NCI-H2029 (cell line): ENCODE measurements around the gene ANKRD40.
"Not testable (repeated sequence)": the region's sequence is repeated elsewhere in the genome, so short reads cannot be mapped to it uniquely, and the experiment has no call there.

Experiments used
- DNase-seq: peaks from one replicate; lab custom pipeline; 2025; lab: John Stamatoyannopoulos, UW

The ANKRD40 gene

DNA sequence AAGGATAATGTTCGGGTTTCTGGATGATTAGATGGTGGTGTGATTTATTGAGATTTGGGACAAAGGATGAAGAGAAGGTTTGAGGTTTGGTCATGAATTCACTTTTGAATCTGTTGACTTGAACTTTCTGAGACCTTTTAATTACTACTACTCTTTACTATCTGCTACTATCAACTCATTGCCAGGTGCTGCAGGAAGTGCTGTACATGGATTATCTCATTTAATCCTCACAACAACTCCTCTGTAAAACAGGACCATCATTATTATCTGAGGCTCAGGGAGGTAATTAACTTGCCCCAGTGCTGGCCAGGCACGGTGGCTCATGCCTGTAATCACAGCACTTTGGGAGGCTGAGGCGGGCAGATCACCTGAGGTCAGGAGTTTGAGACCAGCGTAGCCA lies 2.9 kb upstream of the ANKRD40 start:
- no peak for DNase-seq

DNA sequence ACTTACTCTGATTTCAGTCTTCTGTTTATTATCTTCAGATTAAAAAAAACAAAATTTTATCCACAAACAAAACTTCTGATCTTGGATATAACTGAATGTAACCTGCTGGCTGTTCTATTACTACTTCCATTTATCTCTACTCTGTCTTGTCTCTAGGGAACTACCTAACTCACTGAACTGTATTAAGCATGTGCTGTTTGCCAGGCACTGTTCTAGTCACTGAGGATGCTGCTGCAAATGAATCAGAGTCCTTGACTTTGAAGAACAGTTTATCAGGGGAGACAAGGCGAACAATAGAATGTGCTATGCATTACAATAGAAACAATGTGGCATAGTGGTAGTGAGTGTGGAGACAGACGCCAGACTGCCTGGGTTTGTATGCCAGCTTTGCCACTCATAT lies 2.3 kb upstream of the ANKRD40 start:
- no peak for DNase-seq

DNA sequence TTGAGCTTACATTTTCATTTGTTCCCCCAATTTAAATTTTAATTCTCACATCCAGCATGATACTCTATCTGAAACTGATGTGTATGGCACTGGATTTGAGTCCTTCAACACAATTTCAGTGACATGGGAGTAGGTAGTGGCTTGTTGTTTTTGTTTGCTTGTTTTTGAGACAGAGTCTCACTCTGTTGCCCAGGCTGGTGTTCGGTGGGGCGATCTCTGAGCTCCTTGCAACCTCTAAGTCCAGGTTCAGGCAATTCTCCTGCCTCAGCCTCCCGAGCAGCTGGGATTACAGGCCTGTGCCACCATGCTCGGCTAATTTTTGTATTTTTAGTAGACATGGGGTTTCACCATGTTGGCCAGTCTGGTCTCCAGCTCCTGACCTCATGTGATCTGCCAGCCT lies 1.3 kb upstream of the ANKRD40 start:
- DNase-seq: not testable (repeated sequence)

DNA sequence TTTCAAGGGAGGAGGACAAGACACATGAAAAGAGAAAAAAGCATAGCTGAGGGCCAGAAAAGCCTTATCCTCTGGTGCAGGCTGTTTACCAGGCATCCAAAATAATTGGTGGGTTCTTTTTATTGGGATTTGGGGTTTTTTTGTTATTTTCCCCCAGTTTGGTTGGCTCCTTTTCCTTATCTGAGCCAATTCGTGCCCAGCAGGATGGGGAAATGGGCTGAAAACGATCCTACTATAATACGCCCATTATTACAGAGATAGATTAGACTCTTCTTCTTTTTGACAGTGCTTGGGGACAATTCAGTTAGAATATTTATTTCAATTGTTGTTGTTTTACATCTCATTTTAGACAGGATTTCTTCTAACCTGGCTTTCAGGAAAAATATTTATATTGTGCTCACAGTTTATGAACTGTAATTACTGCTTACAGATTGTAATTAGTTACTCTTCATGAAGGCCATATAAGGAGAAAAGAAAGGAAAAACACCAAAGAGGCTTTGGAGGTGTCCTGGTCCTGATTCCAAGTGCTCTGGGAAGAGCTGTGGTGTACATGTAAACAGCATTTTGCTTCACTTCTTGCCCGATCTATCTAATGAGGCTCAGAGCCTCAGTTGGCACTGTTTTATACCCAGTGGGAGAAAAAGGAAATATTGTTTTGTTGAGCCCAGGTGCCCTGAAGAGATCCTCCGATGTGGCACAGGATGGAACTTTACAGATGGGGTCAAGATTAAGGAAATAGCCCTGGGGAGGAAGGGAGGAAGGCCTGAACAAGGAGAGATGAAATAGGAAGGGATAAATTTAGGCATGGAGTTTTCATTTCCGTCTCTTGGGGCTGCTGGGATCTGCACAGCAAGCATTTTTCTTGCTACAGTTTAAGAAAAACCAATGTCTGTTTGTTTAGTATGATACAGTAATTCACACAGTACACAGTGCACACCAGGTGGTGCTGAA lies 611 bp upstream of the ANKRD40 start:
- no peak for DNase-seq

DNA sequence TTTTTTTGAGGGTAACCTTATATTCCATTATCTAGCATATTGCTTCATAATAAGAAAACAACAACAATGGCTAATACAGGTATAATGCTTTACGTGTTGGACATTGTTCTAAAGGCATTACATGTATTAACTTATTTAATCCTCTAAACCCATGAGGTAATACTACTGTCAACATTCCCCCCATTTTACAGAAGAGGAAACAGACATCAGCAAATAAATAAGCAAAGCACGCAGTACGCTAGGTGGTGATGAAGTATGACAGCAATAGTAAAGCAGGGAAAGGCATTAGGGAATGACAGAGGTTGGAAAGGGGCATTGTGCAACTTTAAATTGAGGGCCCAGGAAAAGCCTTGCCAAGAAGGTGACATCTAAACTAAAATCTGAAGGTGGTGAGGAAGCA lies 4.6 kb downstream of the ANKRD40 start:
- DNase-seq: no peak

DNA sequence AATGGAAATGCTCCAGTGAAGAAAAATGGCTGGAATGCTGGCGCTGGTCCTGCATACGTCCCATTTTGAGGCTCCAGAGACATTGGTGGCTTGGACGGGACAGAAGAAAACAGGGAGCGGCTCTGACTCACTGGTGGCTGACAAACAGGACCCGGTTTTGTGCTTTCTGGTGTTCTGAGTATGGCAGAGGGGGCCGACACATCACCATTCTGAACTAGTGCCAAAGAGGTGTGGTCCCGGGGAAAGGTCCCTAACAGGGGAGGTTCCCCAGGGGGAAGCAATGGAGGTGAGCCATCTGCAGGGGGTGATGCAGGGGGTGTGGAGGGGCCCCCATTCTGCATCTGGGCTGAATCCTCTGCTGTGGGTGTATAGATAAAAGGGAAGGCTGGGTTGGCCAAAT lies 8.3 kb downstream of the ANKRD40 start:
- DNase-seq: no peak

DNA sequence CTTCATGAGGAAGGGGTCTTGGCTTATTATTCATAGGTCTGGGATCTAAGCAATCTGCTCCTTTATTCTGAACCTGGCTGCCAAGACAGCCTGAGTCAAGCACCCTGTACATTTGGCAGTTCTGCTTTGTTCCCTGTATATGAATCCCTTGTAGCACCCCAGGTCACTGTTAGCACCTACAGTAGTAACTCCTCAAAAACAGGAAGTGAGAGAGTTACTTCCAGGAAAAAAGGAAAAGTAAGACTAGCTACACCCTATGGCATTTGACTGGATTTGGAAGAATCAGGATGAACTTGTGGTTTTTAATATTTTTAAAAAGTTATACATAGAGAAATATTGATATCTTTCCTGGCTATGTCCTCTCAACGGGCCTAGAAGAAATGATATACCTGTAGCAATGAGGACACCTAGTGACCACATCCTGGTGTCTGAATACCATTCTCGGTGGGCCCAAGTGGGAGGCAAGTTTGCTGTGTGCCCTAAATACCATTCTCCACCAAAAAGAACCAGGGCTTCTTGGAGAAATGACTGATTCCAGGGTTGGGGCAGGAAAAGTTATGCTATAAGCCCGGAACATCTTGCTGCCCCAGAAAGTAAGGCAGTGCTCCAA lies 9.9 kb downstream of the ANKRD40 start:
- DNase-seq: no peak

DNA sequence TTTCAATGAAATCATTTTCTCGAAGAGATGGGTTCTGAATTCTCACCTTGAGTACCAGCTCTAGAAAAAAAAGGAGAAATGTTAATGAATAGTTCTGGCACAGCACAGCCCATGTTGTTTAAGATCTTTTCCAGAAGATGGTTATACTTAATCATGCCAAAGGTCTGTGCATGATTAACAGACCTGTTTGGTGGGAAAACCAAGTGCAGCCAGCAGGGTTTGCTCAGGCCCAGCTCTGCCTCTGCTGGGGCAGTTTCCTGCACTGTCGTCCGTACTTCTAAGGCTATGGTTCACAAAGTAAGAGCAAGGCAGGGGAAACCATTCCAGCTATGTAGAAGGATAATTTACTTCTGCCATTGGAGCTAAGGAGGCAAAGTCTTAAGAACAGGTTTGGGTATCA lies 10.7 kb downstream of the ANKRD40 start:
- no peak for DNase-seq

DNA sequence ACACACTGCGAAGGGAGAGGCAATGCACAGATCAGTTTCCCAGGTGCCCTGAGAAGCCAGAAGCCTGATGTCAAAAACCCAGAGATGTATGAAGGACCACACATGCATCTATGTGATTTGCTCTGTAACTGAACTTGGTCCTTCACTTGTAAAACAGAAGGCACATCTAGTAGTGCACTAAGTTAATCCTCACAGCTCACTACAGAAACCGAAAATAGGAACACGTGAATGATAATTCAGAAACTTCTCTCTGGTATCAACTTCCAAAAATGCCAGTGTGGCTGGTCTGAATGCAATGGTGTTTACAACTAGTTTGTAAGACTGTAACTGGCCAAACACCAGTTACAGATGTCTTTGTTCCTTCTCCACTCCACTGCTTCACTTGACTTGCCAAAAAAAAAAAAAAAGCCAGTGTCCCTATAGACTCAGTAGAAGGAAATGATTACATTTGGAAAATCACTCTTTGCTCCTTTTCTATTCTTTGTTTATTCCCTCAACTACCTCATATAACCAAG lies 11.3 kb downstream of the ANKRD40 start:
- no peak for DNase-seq

DNA sequence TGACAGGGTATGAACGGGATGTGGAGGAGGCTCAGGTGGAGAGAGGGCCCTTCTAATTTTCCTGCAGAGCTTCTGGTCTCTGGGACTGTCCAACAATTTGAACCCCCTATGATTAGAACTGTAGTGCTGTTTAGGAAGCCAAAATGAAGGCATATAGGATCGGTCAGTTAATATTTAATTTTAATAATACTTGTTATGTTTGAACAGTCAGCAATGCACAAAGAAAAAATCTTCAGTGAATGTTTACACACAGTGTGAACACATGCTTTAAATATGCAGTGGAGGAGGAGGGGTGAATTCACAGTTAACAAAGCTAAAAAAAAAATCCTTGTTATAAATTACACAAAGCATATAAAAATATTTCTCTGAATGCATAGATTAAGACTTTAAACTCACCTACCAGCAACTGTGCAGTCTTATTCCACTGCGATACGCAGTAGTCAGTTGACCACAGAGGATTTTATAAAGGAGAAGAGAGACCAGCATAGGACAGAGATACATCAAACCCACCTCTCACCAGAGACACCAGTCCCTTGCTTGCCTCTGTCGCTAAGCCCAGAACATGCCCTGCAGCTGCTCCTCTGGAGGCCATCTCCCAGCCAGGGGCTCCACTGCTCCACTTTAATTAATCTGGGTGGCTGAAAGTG lies 14.6 kb downstream of the ANKRD40 start:
- DNase-seq: no peak

DNA sequence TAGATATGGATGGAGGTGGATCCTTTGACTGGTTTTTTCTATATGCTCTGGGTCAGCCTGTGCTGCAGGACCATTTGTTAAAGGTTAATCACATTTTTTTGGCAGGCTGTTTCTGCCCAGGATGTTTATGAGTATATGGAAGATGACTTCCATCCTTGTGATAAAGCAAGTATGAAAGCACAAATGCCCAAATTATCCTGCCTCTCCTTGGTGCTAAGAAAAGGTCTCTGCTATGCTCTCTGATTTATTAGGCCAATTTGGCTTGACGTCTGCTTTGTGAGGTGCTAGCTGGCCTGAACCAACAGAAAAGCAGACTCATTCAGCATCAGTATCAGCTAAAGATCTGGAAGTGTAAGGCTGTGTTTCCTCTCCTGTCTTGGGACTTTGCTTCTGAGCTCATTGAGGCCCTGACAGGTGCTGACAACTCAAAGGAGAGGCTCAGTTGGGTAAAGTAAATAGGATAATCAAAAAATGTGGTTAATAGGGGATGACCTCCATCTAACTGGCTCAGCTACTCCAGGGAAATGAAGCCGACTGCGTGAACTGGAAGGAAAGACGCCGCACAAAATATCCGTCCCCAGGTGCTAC lies 15.2 kb downstream of the ANKRD40 start:
- no peak for DNase-seq

DNA sequence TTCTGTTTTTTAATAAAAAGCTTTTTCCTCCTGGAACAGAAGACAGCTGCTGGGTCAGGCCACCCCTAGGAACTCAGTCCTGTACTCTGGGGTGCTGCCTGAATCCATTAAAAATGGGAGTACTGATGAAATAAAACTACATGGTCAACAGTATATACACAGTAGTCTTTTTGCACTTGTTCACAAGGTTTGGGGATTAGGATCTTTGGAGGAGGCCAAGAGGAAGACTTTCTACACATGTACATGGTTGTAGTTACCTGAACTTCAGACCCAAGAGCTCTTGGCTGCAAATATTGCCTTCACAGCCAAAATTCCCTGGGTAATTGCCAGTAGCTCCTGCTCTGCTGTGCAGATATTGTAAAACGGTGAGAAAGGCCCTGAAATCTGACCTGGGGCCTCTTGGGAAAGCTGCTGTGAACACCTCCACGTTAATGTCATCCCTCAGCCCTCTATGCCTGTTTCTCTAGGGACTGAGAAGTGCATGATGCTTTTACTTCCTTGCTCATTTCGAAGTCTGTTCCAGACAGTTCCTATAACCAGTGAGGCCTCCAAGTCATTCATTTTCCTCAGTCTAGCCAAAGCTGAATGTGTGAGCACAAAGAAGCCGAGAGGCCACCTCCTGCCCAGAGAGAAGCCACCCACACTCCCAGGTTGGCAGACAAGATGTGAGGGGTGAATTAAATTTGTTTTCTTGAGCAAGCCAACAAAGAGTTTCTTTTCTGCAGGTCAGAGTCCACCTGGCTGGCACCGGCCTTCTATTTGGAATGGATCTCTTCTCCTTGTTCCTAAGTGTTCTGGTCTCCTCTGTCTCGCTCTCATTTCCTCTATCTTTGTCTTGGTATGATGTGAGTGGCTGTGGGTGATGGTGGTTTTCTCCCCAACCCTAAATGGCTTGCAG lies 15.9 kb downstream of the ANKRD40 start:
- DNase-seq: peak; percentile 70

DNA sequence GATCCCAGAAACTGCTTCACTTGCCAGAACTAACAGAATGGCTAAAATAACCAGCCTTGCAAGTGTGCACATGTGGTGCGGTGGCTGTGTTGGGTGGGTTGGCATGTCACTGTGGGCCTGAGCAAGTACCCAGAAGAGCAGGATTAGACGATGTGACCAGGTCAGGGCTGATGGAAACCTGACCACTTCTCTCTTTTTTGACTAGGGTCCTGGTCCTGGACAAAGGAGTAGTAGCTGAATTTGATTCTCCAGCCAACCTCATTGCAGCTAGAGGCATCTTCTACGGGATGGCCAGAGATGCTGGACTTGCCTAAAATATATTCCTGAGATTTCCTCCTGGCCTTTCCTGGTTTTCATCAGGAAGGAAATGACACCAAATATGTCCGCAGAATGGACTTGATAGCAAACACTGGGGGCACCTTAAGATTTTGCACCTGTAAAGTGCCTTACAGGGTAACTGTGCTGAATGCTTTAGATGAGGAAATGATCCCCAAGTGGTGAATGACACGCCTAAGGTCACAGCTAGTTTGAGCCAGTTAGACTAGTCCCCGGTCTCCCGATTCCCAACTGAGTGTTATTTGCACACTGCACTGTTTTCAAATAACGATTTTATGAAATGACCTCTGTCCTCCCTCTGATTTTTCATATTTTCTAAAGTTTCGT lies 16.7 kb downstream of the ANKRD40 start:
- DNase-seq: no peak

DNA sequence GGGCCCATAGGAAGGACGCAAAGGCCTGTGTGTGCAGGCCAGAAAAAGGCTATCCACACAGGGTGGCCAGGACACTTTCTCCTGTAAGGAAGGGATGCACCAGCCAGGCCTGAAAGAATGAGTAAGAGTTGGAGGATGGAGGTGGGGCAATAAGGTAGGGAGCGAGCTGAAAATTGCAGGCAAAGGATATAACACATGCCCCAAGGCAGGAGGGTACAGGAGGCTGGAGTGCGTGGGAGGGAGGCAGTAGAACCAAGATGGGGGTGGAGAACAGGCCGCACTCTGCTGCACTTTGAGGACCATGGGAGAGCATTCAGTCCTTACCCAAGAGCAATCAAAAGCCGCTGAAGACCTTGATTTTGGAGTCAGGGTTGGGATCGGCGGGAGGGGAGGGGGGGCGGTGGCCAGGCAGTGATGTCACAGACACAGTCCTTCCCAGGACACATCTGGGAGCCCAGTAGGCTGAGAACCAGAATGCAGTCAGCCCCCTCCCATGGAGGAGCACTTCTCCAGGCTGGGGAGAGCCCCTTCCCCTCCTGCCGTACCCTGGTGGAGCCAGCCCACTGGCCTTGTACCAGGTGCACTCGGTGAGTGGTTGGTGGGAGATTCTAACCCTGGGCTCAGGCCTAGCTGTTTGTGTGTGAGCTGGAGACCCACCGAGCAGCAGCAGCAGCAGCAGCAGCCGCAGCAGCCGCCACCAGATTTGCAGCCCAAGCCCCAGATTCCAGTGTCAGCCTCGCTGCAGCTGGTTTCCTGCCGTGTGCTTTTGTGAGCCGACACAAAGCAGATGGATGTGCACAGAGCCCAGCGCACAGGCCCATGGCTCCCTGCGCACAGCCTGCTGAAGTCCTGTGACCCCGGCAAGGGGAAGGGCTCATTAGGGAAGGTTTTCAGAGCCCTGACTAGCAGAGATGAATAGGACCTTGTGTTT lies 17.5 kb downstream of the ANKRD40 start:
- no peak for DNase-seq

DNA sequence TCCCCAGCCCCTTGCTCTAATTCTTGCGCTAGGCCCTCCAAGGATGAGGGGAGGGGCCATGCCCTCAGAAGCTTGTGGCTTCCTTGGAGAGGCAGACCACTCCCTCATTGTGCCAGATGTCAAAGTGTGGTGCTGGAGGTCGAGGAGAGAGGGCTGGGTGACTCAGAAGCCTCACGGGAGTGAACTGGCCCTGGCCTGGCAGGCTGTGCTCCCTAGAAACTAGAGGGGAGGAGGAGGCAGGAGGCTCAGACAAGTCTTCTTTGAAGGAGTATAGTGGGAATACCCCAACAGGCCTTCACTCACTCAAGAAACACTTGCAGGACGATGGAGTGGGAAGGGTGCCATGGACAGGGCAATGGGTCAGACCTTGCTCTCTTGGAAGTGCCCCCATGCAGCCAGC lies 18.5 kb downstream of the ANKRD40 start:
- DNase-seq: no peak

DNA sequence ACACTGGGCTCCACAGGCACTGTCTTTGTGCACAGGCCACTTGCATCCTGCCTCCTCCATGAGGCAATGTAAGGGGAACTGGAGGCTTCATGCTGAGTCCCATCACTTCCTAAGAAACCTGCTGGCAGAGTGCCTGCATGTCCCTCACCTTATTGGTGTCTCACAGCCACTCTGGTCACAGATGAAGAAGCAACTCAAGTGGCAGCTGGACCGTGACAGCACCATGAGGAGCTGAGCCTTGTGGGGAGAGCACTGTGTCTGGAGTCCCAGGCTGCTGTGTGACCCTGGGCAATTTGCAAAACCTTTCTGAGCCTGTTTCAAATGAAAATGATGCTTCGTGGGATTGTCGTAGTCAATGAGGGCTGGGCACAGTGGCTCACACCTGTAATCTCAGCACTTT lies 19.5 kb downstream of the ANKRD40 start:
- no peak for DNase-seq

DNA sequence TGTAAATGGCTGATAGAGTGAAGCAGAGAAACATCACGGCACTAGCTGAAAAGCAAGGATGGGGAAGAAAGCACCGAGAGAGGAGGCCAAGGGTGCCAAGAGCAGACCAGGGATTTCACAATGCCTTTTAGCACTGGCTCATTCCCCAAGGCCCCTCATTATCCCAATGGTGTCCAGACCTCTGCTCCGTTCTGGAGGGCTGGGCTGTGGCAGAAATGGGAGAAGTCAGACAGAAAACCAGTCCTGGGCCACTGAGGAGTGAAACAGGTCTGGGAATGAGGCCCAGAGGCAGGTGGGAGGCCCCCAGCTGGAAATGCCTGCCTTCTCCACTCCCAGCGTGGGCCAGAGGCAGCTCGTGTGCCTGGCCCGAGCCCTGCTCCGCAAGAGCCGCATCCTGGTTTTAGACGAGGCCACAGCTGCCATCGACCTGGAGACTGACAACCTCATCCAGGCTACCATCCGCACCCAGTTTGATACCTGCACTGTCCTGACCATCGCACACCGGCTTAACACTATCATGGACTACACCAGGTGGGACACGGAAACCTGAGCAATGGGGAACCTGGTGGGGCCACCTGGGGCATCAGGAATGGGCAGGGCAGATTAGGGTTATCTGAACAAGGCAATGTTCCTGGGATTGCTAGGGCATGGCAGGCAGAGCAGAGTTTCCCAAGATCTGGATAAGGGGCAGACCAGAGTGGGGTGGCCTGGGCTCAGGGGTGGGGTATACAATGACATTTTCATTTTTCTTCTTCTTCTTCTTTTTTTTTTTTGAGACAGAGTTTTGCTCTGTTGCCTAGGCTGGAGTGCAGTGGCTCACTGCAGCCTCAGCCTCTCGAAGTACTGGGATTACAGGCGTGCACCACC lies 20.3 kb downstream of the ANKRD40 start:
- DNase-seq: no peak

DNA sequence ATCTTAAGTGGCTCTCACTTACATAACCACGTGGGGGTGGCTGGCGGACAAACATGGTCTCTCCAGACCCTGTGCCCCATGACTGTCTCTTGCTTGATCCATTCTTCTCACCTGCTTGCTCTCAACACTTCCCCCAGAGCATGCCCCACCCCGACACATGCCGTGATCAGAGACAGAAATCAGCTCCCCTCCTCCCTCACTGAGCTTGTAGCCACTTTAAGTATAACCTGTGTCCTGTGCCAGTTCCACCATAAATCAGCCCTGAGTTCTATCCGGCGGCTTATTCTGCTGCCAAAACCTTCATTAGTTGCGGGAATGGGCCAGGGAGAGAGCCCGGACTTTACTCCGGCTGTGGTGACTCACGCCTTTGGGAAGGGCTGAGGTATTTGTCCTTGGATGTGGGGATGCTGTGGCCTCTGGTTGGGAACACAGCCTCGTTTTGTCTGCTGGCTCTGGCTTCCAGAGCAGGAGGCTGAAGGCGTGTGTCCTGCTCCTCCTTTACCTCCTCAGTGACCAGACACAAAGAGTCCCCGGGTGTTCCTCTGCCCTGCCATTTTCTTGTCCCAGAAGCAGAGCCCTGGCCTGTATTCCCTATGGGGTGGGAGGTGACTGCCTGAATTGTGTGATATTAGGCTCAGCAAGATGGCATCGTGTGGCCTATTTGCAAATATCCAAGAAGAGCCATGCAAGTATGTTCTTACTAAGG lies 21.1 kb downstream of the ANKRD40 start:
- DNase-seq: no peak
